PC-3 (cell line): ENCODE data around the gene CCNF. TPM values are rescaled to one million over a fixed set of nuclear protein-coding genes. Genes with fewer than 3 reads are reported as not detected.

Experiments used
- ATAC-seq: fragments of 200-7000 bp; cut with Tn5 transposase; 2 replicates; pipeline ENCODE4 v1.9.1; 2020; ENCODE audit warnings: mild to moderate bottlenecking, moderate library complexity
- BruUV-seq: library from RNA; stranded (reverse); fragments of 400-500 nt; replicated peaks from 2 replicates; lab custom pipeline; 2021; lab: Mats Ljungman, UMichigan
- CTCF ChIA-PET: fragments of 300-600 bp; sonication (Branson Sonifier 250); formaldehyde crosslinking; loops from one replicate; lab custom pipeline; 2022; ENCODE audit warnings: antibody characterized with exemption; lab: Charles Lee
- POLR2A ChIA-PET: fragments of 300-600 bp; sonication (Branson Sonifier 250); formaldehyde crosslinking; loops from one replicate; lab custom pipeline; 2022; ENCODE audit warnings: antibody characterized with exemption; ENCODE audit not compliant: unreplicated experiment; lab: Charles Lee
- DNase-seq: peaks from one replicate; pipeline ENCODE4 v3.0.0-alpha.2; 2015
- H2AFZ ChIP-seq: fragments of 300-600 bp; sonication (generic); 2 replicates; pipeline ENCODE4 v1.6.0; 2016; ENCODE audit warnings: antibody characterized with exemption, low read length
- H3F3A ChIP-seq: fragments of 300-600 bp; sonication (generic); one replicate; pipeline ENCODE4 v1.6.0; 2017; ENCODE audit warnings: antibody characterized with exemption, low read length, control low read depth, mild to moderate bottlenecking; ENCODE audit not compliant: unreplicated experiment
- H3K27ac ChIP-seq: fragments of 300-600 bp; sonication (generic); 2 replicates; pipeline ENCODE4 v1.5.1; 2016; ENCODE audit warnings: mild to moderate bottlenecking, low read length
- H3K27me3 ChIP-seq: fragments of 300-600 bp; sonication (generic); 2 replicates; pipeline ENCODE4 v1.6.1; 2016; ENCODE audit warnings: low read length, mixed read lengths
- H3K36me3 ChIP-seq: fragments of 300-600 bp; sonication (generic); 2 replicates; pipeline ENCODE4 v1.6.1; 2016; ENCODE audit warnings: low read depth, mixed run types, low read length, mixed read lengths
- H3K4me1 ChIP-seq: fragments of 300-600 bp; sonication (generic); 2 replicates; pipeline ENCODE4 v1.5.1; 2016; ENCODE audit warnings: low read length; ENCODE audit not compliant: insufficient read depth
- H3K4me2 ChIP-seq: fragments of 300-600 bp; sonication (generic); 2 replicates; pipeline ENCODE4 v1.6.0; 2016; ENCODE audit warnings: low read length
- H3K4me3 ChIP-seq: fragments of 300-600 bp; sonication (generic); 2 replicates; pipeline ENCODE4 v1.5.1; 2016; ENCODE audit warnings: mild to moderate bottlenecking, low read length, mixed read lengths
- H3K79me2 ChIP-seq: fragments of 300-600 bp; sonication (generic); 2 replicates; pipeline ENCODE4 v1.6.1; 2017; ENCODE audit warnings: low read length, mixed read lengths
- H3K9ac ChIP-seq: fragments of 300-600 bp; sonication (generic); 2 replicates; pipeline ENCODE4 v1.6.0; 2016; ENCODE audit warnings: mild to moderate bottlenecking, low read length
- H3K9me2 ChIP-seq: fragments of 300-600 bp; sonication (generic); replicated peaks from 2 replicates; pipeline ENCODE4 v1.6.1; 2016; ENCODE audit warnings: mixed run types, low read length, mixed read lengths
- H3K9me3 ChIP-seq: fragments of 300-600 bp; sonication (generic); 2 replicates; pipeline ENCODE4 v1.6.1; 2016; ENCODE audit warnings: low read length, mixed read lengths
- H4K20me1 ChIP-seq: fragments of 300-600 bp; sonication (generic); 2 replicates; pipeline ENCODE4 v1.6.1; 2016; ENCODE audit warnings: low read length, mixed read lengths
- EZH2 ChIP-seq: fragments of 300-600 bp; sonication (generic); IDR thresholded peaks from one replicate; pipeline ENCODE4 v1.6.1; 2017; ENCODE audit warnings: antibody characterized with exemption, mild to moderate bottlenecking, low read length; ENCODE audit not compliant: unreplicated experiment
- EZH2phosphoT487 ChIP-seq: fragments of 300-600 bp; sonication (generic); IDR thresholded peaks from 2 replicates; pipeline ENCODE4 v1.6.1; 2018; ENCODE audit warnings: mild to moderate bottlenecking, antibody characterized with exemption, low read length, borderline replicate concordance
- intact Hi-C: fragments of 100-400 bp; cut with micrococcal nuclease; formaldehyde crosslinking; loops from 2 replicates; pipeline ENCODE4 v1.9.0; 2023
- total RNA-seq: library from RNA; depleted of rRNA; stranded (reverse); fragments of >200 nt; gene quantifications from 2 replicates; pipeline ENCODE4 v1.2.3, GENCODE V29; 2014
- TF ChIP-seq, protein P1 (sequence below): fragments of 300-600 bp; sonication (generic); conservative IDR thresholded peaks from 2 replicates; pipeline ENCODE4 v1.5.1; 2017; ENCODE audit warnings: antibody characterized with exemption, low read depth, mild to moderate bottlenecking, low read length

The CCNF gene
- total RNA-seq, 1 experiment from 2014 or later: 26.8 TPM

DNA sequence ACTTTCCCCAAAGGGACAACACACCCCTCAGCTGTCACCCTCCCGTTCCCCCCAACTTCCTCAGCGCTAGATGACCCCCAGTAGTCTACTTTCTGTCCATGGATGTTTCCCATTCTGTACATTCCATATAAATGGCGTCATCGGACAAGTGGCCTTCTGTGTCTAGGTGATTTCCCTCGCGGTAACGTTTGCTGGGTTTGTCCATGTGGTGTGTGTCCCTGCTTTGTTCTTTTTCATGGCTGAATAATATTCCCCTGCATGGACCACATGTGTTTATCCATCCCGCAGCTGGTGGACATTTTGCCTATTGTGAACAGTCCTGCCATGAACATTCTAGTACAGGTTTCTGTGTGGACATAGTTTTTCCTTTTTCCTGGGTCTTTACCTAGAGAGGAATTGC lies 23.4 kb downstream of the CCNF start:
- H3K9me2 ChIP-seq: no peaks in the 10 kb centered on the region
- BruUV-seq: no TSS peak
- H4K20me1 ChIP-seq: no peaks in the 10 kb centered on the region
- no peak overlapping the region for H2AFZ ChIP-seq
- H3K79me2 ChIP-seq: no peaks in the 10 kb centered on the region
- POLR2A ChIA-PET: no interaction called here
- H3K9me3 ChIP-seq: no peaks in the 10 kb centered on the region
- H3K4me1 ChIP-seq: no peaks in the 10 kb centered on the region
- no peak overlapping the region for H3K4me2 ChIP-seq
- no peak overlapping the region for H3K27ac ChIP-seq
- intact Hi-C loops: no loop called here
- H3K4me3 ChIP-seq: no peak overlapping the region
- DNase-seq (no peak), ATAC-seq (no peak)
- TF ChIP-seq EZH2phosphoT487 (no peak), EZH2 (no peak)
- TF ChIP-seq, protein P1, sequence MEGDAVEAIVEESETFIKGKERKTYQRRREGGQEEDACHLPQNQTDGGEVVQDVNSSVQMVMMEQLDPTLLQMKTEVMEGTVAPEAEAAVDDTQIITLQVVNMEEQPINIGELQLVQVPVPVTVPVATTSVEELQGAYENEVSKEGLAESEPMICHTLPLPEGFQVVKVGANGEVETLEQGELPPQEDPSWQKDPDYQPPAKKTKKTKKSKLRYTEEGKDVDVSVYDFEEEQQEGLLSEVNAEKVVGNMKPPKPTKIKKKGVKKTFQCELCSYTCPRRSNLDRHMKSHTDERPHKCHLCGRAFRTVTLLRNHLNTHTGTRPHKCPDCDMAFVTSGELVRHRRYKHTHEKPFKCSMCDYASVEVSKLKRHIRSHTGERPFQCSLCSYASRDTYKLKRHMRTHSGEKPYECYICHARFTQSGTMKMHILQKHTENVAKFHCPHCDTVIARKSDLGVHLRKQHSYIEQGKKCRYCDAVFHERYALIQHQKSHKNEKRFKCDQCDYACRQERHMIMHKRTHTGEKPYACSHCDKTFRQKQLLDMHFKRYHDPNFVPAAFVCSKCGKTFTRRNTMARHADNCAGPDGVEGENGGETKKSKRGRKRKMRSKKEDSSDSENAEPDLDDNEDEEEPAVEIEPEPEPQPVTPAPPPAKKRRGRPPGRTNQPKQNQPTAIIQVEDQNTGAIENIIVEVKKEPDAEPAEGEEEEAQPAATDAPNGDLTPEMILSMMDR: no peak
- peaks cover 12% of the 10 kb centered on the region for H3K36me3 ChIP-seq
- CTCF ChIA-PET: no interaction called here
- no peaks in the 10 kb centered on the region for H3F3A ChIP-seq
- H3K27me3 ChIP-seq: no peaks in the 10 kb centered on the region
- no peak overlapping the region for H3K9ac ChIP-seq

DNA sequence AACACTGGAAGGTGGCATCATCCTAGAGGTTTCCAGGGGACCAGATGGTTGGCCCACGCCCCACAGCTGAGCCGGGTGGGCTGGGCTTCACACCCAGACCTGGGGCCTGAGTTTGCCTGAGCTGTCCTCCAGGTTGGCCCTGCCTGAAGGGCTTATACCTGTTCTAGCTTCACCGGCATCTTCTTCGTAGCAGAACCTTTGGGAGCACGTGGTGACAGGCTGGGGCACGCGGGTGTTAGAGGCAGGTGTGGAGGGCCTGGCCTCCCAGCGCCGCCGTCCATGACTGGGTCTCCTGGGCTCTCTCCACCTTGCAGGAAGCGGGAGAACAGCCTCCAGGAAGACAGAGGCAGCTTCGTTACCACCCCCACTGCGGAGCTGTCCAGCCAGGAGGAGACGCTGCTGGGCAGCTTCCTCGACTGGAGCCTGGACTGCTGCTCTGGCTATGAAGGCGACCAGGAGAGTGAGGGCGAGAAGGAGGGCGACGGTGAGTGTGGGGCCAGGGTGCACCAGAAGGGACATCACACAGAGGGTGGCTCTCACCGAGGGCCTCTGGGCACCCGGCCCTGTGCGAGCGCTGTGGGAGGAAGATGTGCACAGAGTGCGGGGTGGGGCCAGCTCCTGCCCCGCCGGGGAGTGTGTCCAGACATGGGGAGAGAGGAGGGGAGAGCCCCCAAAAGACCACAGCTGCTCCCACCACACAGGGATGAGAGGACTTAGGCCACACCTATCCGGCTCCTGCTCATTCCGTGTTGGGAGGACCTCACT lies 26.0 kb downstream of the CCNF start:
- Histone ChIP-seq H3K4me3 (no peak overlapping the region), H3K36me3 (peaks cover 9% of the 10 kb centered on the region), H2AFZ (no peak overlapping the region), H3K9ac (no peak overlapping the region), H4K20me1 (no peaks in the 10 kb centered on the region), H3K27ac (no peak overlapping the region), H3K79me2 (0 out of 2 replicates have a peak, but pooled peaks cover under 1% of the 10 kb centered on the region), H3K9me3 (no peaks in the 10 kb centered on the region), H3K27me3 (no peaks in the 10 kb centered on the region), H3K4me2 (no peak overlapping the region), H3K4me1 (peaks cover 5% of the 10 kb centered on the region), H3K9me2 (no peaks in the 10 kb centered on the region), H3F3A (no peaks in the 10 kb centered on the region)
- BruUV-seq: no TSS peak
- ChIA-PET CTCF (no interaction called here), POLR2A (no interaction called here)
- DNase-seq: no peak
- ATAC-seq: no peak
- intact Hi-C loops: no loop called here
- TF ChIP-seq, protein P1: no peak
- TF ChIP-seq EZH2phosphoT487: no peak
- TF ChIP-seq EZH2: no peak

DNA sequence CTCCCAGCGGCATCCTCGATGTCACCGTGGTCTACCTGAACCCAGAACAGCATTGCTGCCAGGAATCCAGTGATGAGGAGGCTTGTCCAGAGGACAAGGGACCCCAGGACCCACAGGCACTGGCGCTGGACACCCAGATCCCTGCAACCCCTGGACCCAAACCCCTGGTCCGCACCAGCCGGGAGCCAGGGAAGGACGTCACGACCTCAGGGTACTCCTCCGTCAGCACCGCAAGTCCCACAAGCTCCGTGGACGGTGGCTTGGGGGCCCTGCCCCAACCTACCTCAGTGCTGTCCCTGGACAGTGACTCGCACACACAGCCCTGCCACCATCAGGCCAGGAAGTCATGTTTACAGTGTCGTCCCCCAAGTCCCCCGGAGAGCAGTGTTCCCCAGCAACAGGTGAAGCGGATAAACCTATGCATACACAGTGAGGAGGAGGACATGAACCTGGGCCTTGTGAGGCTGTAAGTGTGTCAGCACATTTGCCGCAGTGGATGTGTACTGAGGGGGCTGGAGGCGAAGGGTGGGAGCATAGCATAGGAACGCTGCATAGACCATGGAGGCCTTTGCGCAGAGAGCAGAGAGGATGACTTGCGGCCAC lies 27.4 kb downstream of the CCNF start:
- H3K27ac ChIP-seq: no peak overlapping the region
- H3K9me3 ChIP-seq: no peaks in the 10 kb centered on the region
- no TSS peak for BruUV-seq
- DNase-seq (no peak), ATAC-seq (no peak)
- H3K4me3 ChIP-seq: no peak overlapping the region
- H3K4me2 ChIP-seq: no peak overlapping the region
- H4K20me1 ChIP-seq: no peaks in the 10 kb centered on the region
- intact Hi-C loops: no loop called here
- H3K27me3 ChIP-seq: no peaks in the 10 kb centered on the region
- peaks cover 14% of the 10 kb centered on the region for H3K79me2 ChIP-seq
- H3K9me2 ChIP-seq: no peaks in the 10 kb centered on the region
- H2AFZ ChIP-seq: no peak overlapping the region
- TF ChIP-seq EZH2phosphoT487: no peak
- no peak for TF ChIP-seq EZH2
- TF ChIP-seq, protein P1: no peak
- H3F3A ChIP-seq: no peaks in the 10 kb centered on the region
- peaks cover 9% of the 10 kb centered on the region for H3K36me3 ChIP-seq
- CTCF ChIA-PET: no interaction called here
- POLR2A ChIA-PET: no interaction called here
- H3K9ac ChIP-seq: no peak overlapping the region
- H3K4me1 ChIP-seq: peaks cover 14% of the 10 kb centered on the region
